Stimulated activated CD8-positive, alpha-beta memory T cell treated with anti-CD3 and anti-CD28 coated beads, Interleukin-7, amount 100 ng/mL, for 1 hour (primary cell): ENCODE data around the gene CALHM1.
"Not testable (repeated sequence)": the region's sequence is repeated elsewhere in the genome, so short reads cannot be mapped to it uniquely, and the experiment has no call there.

ENCODE experiments used
- DNase-seq, 2 donors: peaks; one replicate each; pipeline ENCODE4 v3.0.0-alpha.2; 2020; ENCODE audit warnings: low read depth in 2 of 2

CALHM1 gene, protein sequence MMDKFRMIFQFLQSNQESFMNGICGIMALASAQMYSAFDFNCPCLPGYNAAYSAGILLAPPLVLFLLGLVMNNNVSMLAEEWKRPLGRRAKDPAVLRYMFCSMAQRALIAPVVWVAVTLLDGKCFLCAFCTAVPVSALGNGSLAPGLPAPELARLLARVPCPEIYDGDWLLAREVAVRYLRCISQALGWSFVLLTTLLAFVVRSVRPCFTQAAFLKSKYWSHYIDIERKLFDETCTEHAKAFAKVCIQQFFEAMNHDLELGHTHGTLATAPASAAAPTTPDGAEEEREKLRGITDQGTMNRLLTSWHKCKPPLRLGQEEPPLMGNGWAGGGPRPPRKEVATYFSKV

DNA sequence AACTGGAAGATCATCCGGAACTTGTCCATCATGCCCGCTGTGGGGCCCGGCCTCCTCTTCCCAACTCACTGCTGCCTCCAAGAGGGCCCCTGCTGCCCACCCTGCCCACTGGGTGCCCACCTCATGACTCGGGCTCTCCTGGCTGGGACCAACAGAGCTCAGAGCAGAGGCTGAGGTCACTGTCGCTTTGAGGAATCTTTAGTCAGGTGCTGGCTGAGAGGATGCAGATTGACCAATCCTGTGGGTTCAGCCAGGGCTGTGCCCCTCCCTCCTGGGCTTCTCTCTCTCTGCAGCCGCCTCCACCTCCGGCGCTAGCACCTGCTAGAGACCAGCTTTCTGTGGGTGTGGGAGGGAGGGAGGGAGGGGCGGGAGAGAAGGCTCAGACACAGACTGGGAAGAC, at the start of gene CALHM1:
Gene CALHM1 (minus strand): TSS at position 181 of the 400 bp plus-strand sequence. CDS start 149 bp downstream, at position 32.
- DNase-seq: no peak

DNA sequence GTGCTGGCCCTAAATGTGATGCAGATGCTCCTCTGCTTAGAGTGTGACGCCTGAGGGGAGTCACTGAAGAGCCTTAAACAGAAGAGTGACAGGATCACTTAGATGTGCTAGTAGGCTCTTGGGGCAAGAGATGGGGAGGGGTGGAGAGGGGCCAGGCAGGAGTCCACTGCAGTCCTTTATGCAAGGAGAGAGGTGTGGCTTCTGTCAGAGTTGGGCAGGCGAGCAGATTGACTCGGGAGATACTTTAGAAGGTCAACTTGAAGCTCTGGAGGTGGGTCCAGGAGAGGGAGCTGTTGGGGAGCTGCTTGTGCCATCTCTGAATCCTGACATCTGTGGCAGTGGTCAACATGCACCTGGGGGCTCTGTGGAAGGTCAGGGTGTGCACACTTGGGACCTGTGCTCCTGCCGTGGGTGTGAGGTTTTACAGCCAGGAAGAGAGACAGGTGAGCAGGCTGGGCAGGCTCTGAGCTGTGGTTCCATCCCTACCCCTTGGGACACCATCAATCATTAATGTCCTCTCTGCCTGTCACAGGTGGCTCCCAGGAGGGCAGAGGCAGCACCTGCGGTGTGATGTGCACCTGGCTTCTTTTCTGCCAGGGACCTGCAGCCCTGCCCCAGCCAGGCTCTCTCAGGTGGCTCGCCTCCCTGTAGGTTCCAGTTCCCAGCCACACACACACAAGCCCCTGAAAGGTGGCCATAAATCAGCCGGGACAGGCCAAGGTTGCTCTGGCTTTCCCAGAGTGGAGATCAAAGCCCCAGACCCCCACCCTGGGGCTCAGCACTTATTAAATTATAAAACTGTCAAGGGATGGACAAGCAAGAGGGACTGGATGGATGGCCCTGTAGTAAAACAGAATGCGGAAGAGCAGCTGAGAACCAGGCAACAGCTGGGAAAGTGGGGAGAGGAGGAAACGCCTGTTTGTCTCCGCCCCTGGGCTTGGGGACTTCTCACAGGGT, 48.8 kb upstream of the CALHM1 start:
- DNase-seq: no peak

DNA sequence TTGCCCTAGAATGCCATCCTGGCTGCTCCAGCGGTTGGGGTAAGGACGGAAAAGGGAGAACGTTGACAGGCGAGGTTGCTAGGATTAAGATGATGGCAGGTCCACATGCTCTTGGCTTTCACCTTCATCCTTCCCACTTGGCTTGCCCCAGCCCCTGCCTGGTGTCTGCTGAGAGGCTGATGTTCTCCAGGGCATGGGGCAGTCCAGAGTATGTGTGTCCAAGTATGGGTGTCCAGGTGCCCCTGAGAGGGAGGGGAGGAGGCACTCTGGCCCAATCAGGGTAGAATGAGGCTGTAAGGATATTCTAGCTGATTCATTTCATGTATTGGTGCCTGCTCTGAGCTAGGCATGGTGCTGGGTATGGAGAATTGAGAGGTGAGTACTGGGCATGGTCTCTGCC, 47.4 kb upstream of the CALHM1 start:
- no peak for DNase-seq

DNA sequence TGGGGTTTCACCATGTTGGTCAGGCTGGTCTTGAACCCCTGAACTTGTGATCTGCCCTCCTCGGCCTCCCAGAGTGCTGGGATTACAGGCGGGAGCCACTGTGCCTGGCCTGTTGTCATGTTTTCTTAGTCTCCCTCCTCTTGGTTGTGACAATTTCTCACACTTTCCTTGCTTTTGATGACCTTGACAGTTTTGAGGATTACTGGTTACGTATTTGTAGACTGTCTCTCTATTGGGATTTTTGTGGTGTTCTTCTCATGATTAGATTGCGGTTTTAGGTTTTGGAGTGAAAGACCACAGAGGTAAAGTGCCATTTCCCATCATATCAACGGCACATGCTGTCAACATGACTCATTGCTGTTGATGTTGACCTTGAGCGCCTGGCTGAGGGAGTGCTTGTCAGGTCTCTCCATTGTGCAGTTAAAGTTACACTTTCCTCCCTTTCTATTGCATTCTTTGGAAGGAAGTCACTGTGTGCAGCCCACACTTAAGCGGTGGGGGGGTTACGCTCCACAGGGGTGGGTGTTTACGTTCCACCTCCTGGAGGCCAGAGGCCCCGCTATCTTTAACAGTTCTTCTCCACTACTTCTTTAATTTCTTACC, 45.6 kb upstream of the CALHM1 start:
- DNase-seq: no peak

DNA sequence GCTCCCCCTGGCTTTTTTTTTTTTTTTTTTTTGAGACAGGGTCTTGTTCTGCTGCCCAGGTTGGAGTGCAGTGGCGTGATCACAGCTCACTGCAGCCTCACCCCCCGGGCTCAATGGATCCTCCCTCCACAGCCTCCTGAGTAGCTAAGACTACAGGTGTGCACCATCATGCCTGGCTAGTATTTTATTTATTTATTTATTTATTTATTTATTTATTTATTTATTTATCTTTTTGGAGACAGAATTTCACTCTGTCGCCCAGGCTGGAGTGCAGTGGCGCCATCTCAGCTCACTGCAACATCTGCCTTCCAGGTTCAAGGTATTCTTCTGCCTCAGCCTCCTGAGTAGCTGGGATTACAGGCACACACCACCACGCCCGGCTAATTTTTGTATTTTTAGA, 45.1 kb upstream of the CALHM1 start:
- not testable (repeated sequence) for DNase-seq

DNA sequence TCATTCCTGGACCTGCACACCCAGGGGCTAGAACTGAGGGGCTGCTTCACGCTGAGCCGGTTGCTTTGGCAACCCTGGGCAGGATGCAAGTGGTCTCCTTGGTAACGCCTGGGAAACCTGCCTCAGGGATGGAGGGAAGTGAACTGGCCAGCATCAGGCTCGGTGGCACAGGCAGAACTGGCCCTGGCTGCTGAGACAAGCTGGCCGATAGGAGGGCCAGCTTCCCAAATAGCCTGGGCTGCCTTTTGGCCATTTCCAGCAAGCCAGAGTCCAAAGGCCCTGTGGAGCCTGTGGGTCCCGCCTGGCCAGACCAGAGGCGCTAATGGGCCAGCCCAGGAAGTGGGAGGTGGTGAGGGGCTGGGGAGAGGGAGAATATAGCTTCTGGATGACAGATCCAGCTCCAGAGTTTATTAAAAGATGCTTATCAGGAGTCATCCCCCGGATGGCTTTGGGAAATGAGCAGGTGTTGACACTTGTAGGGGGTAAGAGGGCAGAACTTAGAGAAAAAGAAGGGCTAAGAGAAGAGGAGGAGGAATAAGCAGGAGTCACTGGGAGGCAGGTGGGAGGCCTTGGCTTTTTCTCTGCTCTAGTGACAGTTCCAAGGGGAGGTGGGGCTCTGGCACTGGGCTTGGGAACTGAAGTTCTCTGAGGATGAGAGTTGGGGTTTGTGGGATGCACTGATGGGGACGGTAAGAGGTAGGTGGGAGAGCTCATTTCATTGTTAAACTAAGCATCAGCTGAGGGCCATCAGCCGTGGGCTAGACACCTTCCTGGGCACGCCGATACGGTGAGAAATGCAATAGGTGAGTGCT, 44.4 kb upstream of the CALHM1 start:
- DNase-seq: no peak

DNA sequence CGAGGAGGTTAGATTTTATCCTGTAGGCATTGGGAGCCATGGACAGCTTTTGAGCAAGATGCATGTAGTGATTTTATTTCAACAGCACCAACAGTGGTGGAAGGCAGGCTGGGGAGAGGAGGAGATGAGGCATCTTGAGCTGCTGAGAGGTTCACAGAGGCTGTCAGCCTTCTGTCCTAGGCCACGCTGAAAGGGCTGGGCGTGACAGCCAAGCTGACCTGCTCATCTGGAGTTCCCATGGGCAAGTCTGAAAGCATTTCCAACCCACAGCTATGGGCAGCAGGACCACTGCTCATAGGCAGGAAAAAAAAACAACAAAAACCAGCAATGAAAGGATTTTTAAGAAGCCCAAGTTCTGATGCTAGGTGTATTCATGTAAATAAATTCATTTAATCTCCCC, 42.5 kb upstream of the CALHM1 start:
- DNase-seq: no peak

DNA sequence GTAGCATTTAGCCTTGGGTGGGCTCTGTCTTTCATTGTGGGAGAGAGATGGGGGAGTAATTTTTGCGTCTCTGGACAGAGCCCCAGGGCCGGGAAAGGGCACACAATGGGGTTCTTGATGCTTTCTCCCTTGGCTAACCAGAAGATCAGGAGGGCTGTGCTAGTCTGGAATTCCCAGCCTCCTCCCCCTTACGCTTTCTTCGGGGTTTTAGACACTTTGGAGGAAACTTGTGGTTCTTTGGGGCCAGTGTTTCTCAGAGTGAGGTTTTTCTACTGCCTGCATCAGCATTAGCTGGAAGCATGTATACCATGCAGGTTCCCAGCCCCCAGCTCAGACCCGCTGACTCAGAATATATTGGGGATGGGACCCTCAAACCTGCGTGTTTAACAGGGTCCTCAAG, 41.8 kb upstream of the CALHM1 start:
- DNase-seq: no peak

DNA sequence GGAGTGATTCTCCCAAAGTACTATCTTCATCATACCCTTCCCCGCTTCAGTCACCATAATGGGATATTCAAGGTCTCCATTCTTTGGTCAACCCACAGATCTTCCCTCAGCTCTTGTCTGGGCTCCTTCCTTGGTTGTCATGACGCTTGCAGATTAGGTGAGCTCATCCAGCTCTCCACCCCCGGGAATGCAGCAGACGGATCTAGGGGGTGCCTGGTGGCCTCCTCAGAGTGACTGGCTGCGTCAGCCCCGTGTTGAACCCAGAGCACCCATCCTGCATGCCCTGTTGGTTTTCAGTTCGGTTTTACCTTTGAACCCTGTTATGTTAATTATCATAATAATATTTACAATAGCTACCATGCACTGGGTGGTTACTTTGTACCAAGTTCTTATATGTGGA, 41.2 kb upstream of the CALHM1 start:
- no peak for DNase-seq

DNA sequence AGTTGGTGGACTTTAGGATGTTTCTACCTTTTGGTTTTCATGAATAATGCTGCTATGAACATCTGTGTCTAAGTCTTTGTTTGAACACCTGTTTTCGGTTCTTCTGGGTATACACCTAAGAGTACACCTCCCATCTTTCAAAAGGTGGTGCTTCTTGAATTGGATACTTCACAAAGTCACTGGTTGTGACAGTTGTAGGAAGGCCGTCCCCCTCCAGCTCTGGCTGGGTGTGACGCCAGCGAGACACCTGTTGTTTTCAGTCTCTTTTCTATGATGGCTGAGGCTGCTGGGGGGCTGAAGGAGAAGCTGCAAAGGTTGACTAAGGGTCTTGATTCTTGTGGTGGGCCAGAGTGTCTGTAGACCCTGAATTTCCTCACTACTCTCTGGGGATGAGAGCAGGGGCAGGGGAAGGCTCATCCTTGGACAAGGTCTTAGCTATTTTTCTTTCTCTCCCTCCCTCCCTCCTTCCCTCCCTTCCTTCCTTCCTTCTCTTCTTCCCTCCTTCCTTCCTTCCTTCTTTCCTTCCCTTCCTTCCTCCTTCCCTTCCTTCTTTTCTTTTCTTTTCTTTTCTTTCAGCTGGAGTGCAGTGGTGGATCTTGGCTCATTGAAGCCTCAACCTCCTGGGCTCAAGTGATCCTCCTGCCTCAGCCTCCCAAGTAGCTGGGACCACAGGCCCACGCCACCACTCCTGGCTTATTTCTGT, 40.4 kb upstream of the CALHM1 start:
- DNase-seq: no peak

DNA sequence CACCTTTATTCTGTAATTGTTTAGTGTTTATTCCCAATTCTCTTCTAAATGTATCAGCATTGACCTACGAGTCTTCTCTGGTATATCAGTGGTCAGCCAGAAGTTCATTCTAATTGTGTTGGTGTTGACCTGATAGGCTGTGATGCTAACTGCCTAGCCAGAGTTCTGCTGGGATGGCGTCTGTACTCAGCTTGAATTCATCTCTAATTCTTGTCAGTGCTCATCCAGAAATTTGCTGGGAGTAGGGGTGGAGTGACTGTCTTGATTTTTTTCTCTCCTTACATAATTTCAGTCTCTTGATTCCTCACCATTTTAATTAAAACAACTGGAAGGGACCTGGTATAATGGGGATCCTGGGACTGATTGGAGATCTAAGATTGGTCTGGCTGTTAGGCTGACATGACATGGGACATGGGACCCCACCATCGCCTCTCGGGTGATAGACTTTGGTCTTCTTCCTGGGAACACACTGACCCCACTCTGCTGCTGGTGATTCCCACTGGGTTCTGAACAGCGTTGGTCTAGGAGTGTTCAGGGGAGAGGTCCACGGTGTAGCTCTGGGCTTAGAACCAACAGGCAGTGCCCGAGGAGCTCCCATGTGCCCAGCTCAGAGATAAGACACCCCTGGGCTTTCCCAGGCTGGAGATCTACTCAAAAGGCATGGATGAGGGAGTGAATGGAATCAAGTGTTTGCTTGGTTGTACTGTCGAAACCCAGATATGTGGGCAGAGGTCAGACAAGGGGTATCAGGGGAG, 38.6 kb upstream of the CALHM1 start:
- DNase-seq: no peak

DNA sequence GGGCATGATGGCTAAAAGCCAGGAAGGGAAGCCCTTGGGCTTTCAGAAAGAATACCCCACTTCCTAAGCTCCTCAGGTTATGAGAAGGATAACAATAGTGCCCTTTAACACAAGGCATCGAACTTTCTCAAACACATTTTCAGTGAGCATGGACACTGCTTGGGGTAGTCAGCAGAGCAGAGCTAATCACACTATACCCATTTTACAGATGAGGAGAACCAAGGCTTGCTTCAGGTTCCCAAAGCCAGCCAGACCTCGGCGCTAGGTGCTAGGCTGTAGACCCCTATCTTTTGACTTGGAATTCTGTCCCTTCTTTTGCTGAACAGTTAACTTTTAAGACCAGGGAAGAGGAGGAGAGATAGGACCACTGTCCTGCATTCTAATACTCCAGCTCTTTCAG, 36.6 kb upstream of the CALHM1 start:
- DNase-seq: no peak

DNA sequence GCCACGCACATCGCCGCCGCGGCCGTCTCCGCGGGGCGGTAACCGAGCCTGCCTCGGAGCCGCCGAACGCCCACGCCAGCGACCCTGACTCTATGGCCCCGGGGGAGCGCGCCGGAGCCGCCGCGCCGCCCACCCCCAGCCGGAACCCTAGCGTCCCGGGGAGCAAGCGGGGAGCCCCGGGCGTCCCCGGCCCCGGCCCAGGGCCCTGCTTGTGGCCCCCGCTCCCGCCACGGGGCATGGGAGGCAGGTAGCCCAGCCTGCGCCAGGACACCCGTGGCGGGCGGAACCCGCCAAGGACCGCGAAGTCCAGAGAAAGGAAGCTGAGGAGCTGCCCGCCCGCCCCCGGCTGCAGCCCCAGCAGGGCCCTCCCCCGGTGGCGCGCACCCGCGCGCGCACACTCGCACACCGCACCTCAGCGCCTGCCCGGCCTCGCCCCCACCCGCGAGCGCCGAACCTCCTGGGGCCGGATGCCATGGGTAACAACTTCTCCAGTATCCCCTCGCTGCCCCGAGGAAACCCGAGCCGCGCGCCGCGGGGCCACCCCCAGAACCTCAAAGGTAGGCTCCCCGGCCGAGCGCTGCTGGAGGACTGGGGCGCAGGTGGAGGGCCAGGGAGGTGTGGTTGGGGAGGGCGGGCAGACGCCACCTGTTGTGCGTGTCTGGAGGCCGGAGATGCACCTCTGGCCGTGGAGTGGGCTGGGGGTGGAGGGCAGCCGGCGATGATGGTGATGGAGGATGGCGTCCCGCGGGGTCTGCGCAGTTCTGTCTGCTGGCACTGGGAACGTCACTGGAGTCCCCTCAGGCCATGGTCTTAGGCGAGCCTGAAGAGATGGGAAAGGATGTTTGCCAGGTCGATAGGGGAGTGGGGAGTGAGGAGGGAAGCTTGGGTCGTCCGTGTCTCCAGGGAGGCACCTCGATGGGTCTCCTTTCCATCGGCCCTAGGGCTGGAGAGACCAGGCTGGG, 35.5 kb upstream of the CALHM1 start:
- no peak for DNase-seq

DNA sequence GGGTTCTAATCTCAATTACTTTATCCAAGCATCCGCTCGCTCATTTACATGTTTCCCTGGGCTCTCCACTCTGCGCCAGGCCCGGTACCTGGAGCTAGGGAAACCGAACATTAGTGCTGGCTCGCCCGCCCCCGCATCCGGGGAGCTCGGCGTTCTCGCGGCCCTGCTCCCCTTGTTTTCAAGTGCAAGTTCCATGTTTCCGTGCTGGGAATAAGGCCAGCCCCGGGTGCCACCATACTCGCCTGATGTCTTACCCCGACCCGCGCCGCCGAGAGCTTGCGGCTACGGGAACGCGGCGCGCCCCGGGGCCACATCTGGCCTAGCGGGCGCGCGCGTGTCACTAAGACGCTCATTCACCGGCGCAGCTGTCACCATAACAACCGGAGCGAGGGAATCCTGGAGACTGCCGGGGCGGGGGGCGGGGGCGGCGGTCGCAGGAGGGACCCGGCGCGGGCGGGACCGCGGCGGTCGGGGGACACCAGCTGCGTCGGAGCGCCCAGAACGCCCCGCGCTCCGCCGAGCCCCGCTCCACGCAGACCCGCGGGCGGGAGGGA, 34.7 kb upstream of the CALHM1 start, which contains the start of gene NEURL1:
Gene NEURL1 (plus strand): TSS at position 344 of the 554 bp plus-strand sequence. CDS start 683 bp downstream, outside the sequence.
- DNase-seq: no peak

DNA sequence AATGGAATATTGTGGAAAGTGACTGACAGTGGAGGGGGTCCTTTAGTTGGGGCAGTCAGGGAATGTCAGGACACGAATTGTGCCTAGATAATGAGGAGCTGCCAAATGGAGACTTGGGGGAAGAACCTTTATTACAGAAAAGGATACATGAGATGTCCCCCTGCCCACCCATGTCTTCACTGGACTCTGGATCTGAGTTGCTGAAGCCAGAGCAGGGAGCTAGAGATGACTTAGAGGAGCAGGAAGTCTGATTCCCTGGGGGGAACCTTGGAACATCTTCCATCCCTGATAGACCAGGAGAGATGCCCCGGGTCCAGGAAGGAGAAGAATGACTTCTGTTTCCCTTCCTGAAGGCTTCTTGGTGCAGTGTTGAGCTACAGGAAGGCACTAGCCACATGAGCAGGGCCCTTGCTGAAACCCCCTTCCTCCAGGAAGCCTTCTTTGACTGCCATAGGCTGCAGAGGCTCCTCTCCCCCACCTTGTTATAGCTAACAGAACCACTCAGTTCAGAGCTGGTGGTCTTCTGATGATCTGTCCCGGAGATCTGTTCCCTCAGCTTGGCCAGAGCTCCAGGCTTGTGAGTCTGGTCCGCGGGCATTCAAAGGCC, 34.1 kb upstream of the CALHM1 start:
- DNase-seq: no peak

DNA sequence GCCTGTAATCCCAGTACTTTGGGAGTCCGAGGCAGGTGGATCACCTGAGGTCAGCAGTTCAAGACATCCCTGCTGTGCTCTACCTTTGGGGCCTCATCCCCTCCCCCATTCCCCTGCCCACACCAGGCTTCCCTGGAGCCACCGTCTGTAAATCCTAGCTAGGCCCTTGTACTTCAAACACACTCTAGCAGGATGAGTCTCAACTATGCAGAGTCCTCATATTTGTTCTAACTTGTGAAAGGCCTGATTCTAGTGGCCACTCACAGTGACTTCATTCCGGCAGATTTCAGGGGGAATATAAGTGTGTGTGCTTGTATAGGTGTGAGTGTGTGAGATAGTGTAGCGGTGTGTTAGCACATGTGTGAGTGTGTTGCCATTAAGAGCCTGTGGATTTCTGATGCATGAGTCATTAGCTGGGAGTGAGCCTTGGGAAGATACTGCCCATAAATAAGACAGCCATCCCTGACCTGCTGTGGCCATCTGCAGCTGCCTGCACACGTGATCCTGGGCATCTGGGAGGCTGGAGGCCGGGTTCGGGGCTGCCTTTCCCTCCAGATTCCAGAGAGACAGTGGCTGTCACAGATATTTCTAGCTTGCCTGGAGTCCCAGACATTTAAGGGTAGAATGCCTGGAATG, 33.1 kb upstream of the CALHM1 start:
- DNase-seq: no peak

DNA sequence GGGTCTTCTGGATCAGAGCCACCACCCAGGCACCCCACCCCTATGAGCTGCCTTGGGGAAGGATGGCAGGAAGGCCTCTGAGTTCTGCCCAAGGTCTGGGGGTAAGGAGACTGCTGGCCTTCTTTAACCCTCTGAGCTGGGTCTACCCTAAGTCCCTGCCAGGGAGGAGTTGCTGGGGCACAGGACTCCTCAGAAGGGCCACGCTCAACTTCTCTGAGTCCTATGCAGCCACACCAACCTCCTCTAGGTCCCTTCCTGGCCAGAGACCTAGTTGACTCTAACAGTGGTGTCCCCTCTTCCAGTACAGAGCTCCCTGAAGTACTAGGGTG, 32.2 kb upstream of the CALHM1 start:
- no peak for DNase-seq

DNA sequence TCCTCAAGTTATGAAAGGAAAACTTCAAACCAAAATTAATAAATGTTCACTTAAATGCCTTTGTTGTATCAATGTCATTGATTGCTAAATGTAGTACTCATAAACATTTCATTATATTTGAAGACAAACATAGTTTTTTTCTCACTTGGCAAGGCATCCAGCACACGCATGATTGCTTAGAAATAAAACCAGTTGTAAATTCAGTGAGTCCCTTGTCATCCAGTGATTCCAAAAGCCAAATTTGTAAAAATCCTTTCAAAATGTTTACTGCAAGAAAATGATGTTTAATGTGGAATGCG, 28.7 kb upstream of the CALHM1 start:
- DNase-seq: no peak
